Measurements from ENCODE around the gene ENTPD7.

GRCh38 chr10:99730026-99730425 lies 70.7 kb downstream of the ENTPD7 start:
- TF ChIP-seq CTCF (conservative IDR thresholded peaks at IDR 0.05) (no peak), ZFX (IDR thresholded peaks at IDR 0.05) (no peak)

All from C4-2B (cell line).